NCI-H345 treated with DMSO at 0.1 percent for 48 hours (cell line): Measurements from ENCODE around the gene IL4R.
"Not testable (repeated sequence)": the region's sequence is repeated elsewhere in the genome, so short reads cannot be mapped to it uniquely, and the experiment has no call there.

Experiments
- DNase-seq: peaks from one replicate; lab custom pipeline; 2025; ENCODE audit not compliant: unreplicated experiment; lab: John Stamatoyannopoulos, UW

Gene IL4R

DNA sequence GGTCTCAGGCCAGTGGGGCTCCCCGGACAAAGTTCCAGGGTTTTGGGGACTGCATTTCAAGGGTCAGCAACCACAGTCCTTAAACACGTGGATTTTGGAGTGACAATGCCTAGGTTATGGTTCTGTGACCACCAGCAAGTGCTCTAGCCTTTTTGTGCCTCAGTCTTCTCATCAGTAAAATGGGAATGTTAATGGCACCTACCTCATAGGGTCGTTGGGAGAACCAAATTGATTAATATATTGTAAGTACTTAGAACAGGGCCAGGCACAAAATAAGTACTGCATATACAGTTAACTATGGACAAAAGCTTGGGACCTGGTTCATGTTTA, 13.8 kb downstream of the IL4R start:
- DNase-seq, result no peak

DNA sequence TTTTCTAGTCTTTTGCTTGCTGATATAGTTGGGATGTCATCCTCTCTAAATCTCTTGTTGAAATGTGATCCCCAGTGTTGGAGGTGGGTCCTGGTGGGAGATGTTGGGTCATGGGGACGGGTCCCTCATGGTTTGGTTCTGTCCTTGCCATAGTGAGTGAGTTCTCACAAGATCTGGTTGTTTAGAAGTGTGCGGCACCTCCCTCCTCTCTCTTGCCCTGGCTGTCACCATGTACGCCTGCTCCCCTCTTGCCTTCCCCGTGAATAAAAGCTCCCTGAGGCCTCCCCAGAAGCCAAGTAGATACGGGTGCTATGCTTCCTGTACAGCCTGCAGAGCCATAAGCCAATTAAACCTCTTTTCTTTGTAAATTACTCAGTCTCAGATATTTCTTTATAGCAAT, 15.2 kb downstream of the IL4R start:
- no peak for DNase-seq

- not testable (repeated sequence) for DNase-seq
These were observed 15.8 kb downstream of the IL4R start for GRCh38 chr16:27329376-27330079.

GRCh38 chr16:27330542-27330941, 16.8 kb downstream of the IL4R start:
- no peak for DNase-seq

DNA sequence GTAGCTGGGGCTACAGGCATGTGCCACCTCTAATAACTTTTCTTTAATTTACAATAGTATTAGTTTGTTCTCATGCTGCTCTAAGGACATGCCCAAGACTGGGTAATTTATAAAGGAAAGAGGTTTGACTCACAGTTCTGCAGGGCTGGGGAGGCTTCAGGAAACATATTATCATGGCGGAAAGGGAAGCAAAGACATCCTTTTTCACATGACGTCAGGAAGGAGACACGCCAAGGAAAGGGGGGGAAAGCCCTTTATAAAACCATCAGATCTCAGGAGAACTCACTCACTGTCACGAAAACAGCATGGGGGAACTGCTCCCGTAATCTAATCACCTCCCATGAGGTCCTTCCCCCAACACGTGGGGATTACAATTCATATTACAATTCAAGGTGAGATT, 18.3 kb downstream of the IL4R start:
- no peak for DNase-seq

DNA sequence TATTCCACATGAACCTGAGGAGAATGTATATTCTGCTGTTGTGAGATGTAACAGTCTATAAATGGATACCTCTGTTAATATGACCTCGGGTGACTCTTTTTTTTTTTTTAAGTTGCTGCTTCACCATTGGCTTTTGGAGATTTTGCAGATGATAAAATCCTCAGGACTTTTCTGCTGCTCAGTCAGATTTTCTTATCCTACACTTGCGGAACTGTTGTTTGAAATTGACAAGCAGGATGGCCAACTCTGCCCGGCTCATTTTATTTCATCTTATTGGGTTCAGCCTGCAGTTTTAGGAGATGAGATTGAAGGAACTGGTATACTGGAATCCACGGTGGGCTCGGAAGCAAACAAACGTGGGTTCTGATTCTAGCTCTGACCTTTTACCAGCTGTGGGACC, 19.3 kb downstream of the IL4R start:
- no peak for DNase-seq

DNA sequence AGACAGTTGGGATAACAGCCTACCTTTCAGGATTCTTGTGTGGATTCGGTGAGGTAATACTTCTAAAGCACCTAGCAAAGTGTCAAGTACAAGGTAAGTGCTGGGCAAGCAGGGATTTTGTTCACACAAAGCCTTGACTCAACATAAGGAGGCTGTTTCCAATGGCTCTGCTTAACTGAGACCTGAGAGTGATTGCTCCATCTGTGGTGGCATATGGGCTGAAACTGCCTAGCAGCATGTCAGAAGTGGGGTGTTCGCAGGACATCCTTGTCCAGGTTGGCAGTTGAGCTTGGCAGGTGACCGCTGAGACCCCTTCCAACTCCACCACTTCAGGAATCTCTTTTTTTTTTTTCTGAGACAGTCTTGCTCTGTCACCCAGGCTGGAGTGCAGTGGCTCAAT, 19.8 kb downstream of the IL4R start:
- no peak for DNase-seq

- no peak for DNase-seq
These were observed 20.5 kb downstream of the IL4R start for GRCh38 chr16:27334192-27334764.

GRCh38 chr16:27334838-27335237, 21.1 kb downstream of the IL4R start:
- no peak for DNase-seq

GRCh38 chr16:27335349-27336053, 21.7 kb downstream of the IL4R start:
- DNase-seq, result no peak

- no peak for DNase-seq
These were observed 23.2 kb downstream of the IL4R start for GRCh38 chr16:27337024-27337423.

DNA sequence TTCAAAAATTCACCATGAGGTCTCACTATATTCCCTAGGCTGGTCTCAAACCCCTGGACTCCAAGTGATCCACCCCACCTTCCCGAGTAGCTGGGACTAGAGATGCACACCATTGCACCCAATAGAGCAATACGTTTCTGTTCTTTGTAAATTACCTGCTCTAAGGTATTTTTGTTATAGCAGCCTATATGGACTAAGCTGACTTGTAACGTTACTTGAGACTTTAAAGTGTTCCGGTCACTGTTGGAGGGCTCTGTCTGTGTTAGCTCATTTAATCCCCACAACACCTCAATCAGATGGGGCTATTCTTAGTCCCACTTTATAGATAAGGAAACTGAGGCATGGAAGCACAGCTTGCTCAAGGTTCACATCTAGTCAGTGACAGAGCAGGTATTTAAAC, 25.4 kb downstream of the IL4R start:
- no peak for DNase-seq

- DNase-seq, result no peak
These were observed 26.9 kb downstream of the IL4R start for GRCh38 chr16:27340654-27341053.

DNA sequence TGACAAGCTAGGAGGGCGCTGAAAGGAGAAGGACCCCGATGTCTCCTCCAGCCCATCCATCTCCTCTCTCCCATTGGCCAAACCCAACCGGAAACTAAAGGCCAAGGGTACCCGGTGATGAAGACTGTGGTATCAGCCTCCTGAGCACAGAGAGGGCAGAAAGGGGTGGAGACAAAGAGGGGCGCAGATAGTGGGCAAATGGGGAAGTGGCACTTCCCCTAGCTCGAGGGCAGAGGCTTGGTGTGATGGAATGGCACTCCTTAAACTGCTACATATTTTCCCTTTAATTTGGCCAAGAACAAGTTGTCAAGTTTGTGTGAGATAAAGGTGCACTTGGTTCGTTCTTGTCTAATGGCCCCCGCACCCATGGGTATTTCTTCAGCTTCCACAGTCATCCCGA, 27.8 kb downstream of the IL4R start:
- no peak for DNase-seq

DNA sequence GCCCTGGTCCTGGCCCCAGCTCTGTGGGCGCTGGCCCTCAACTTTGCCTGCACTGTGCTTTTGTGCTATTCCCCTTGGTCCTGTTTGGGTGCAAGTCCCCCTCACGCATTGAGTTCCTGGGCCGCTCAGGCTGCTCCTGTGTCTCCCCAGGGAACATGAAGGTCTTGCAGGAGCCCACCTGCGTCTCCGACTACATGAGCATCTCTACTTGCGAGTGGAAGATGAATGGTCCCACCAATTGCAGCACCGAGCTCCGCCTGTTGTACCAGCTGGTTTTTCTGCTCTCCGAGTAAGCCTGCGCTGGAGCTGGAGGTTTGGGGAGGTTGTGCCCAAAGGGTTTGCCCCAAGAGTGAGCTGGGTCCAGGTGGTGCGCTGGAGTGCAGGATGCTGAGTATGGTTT, 28.2 kb downstream of the IL4R start:
- DNase-seq, result no peak

- DNase-seq, result no peak
These were observed 30.9 kb downstream of the IL4R start for GRCh38 chr16:27344721-27345120.

DNA sequence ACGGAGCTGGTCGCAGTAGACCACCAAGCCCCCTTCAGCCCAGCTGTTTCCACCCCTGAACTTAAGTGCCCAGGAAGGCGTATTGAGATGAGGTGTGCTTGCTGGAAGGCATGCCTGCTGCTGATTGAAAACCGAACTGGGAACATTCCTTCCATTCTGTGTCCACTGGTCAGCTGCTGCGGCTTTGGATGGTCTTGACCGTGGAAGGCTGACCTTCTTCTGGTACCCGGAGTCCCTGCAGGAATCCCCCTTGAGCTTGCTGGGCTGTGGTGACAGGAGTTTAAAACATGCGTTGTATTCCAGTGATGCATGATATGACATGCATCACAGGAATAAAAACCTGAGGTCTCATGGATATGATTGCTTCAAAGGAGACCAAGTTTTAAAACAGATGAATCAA, 31.4 kb downstream of the IL4R start:
- no peak for DNase-seq

GRCh38 chr16:27346819-27347218, 33.0 kb downstream of the IL4R start:
- no peak for DNase-seq

DNA sequence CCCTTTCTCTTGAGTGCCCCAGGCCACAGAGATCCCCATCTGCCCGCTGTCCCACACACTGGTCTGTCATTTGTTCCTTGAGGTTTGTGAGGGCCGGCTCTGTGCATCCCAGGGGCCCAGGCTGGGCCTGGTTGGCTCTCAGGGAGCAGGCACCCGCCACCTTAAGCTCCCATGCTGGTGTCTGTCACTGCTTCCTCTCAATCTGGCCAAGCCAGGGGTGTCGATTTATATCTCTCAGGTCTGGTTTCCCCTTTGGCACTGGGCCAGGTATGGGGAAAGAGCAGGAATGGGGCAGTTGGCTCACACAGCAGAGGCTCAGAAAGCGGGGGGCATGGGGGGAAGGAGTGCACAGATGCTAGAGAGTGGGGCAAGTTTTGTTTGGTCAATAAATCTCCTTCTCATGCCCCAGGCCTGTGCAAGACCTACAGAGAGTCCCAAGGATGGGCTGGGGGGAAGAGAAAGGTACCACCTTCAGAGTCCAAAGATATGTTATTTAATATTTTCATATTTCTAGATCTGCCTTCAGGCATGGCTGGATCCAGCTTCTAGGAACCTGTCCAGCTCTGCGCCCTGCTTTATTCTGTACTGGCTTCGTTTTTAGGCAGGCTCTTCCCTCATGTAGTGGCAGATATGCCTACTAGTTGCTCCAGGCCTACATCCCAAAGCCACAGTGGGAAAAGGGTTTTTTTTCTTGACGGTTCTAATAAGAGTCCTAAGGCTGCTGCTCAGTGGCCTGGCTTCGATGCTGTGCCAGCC, 34.3 kb downstream of the IL4R start:
- DNase-seq, result no peak

DNA sequence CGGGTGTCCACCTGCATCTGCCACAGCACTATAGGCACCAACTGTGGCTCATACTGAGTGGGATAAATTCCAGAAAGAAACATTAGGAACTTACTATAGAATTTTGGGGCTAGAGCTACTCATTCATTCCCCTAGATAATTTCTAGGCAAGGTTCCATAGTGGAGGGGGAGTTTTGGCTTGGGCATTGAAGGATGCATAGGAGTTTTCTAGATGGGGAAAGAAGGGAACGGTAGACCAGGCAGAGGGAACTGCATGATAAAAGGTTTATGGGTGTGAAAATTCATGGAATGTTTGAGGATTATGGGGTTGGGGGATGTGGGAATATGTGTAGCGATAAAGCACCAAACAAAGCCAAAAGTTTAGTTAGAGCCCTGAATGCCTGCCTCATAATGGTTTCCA, 35.5 kb downstream of the IL4R start:
- no peak for DNase-seq

- DNase-seq, result no peak
These were observed 36.2 kb downstream of the IL4R start for GRCh38 chr16:27350006-27350405.

- no peak for DNase-seq
These were observed 38.2 kb downstream of the IL4R start for GRCh38 chr16:27351989-27352388.
